HG02973 (cell line): Measurements from ENCODE around the gene SND1.
A peak's percentile ranks its signal among the peaks of the same experiment; 100 is the strongest.

Experiments
- ATAC-seq: cut with Tn5 transposase; IDR thresholded peaks from one replicate; pipeline ENCODE4 v1.9.1; 2021; ENCODE audit warnings: moderate library complexity; ENCODE audit not compliant: unreplicated experiment

The SND1 gene

GRCh38 chr7:127651556-127652332 is at the start of gene SND1:
Gene SND1 (plus strand): TSS chr7:127652194. CDS start chr7:127652374, 180 bp downstream.
- ATAC-seq, result peak; percentile 93

- no peak for ATAC-seq
Observed at GRCh38 chr7:127608446-127608845, 43.5 kb upstream of the SND1 start.

GRCh38 chr7:127609297-127609696 is 42.7 kb upstream of the SND1 start:
- no peak for ATAC-seq

GRCh38 chr7:127612263-127612662 is 39.7 kb upstream of the SND1 start:
- no peak for ATAC-seq

- ATAC-seq, result no peak
Observed at GRCh38 chr7:127616724-127617123, 35.3 kb upstream of the SND1 start.

GRCh38 chr7:127618042-127618441 is 34.0 kb upstream of the SND1 start, which contains the start of gene PAX4:
Gene PAX4 (minus strand): TSS chr7:127618142. CDS start chr7:127615928, 2,214 bp downstream.
- ATAC-seq, result no peak

GRCh38 chr7:127618775-127619174 is 33.2 kb upstream of the SND1 start:
- ATAC-seq, result no peak

GRCh38 chr7:127619681-127620405 is 32.2 kb upstream of the SND1 start:
- ATAC-seq, result no peak

- ATAC-seq, result no peak
Observed at GRCh38 chr7:127620406-127621233, 31.4 kb upstream of the SND1 start.

- ATAC-seq, result no peak
Observed at GRCh38 chr7:127625331-127625730, 26.7 kb upstream of the SND1 start.

- no peak for ATAC-seq
Observed at GRCh38 chr7:127628445-127628844, 23.5 kb upstream of the SND1 start.

GRCh38 chr7:127629268-127629854 is 22.6 kb upstream of the SND1 start:
- ATAC-seq, result peak; percentile 67

GRCh38 chr7:127632276-127632910 is 19.6 kb upstream of the SND1 start:
- ATAC-seq, result no peak

GRCh38 chr7:127635659-127636285 is 16.2 kb upstream of the SND1 start:
- ATAC-seq, result no peak

- no peak for ATAC-seq
Observed at GRCh38 chr7:127638197-127638596, 13.8 kb upstream of the SND1 start.

GRCh38 chr7:127644484-127644883 is 7.5 kb upstream of the SND1 start:
- ATAC-seq, result no peak

GRCh38 chr7:127647636-127648035 is 4.4 kb upstream of the SND1 start:
- no peak for ATAC-seq

GRCh38 chr7:127648986-127649385 is 3.0 kb upstream of the SND1 start:
- ATAC-seq, result no peak

- ATAC-seq, result no peak
Observed at GRCh38 chr7:127650847-127651555, 993 bp upstream of the SND1 start.
